Stomach (tissue), 9 donors: ENCODE measurements around the gene CNOT2. TPM values are rescaled to one million over a fixed set of nuclear protein-coding genes. Genes with fewer than 3 reads are reported as not detected.

Source experiments
- DNase-seq, 2 donors: peaks; one replicate each; pipeline versions ENCODE4 v3.0.0 to v3.0.0-alpha.2; 2013 to 2019
- H3K27ac ChIP-seq, 5 donors: fragments of 200-600 bp in 4 of 5; sonication (generic) in 4 of 5; one replicate each; pipeline ENCODE4 v1.5.1; 2013 to 2019; ENCODE audit warnings: mild to moderate bottlenecking in 1 of 5, moderate library complexity in 1 of 5
- H3K27me3 ChIP-seq, 3 donors: fragments of 200-600 bp; sonication (generic); one replicate each; pipeline ENCODE4 v1.5.1; 2017 to 2019; ENCODE audit warnings: mixed run types in 1 of 3
- H3K36me3 ChIP-seq, 4 donors: fragments of 200-600 bp; sonication (generic); 1 replicate in 3 of 4; 2 replicates in 1 of 4; pipeline ENCODE4 v1.5.1; 2016 to 2019
- H3K4me1 ChIP-seq, 4 donors: fragments of 200-600 bp; sonication (generic); one replicate each; pipeline ENCODE4 v1.5.1; 2016 to 2019
- H3K4me3 ChIP-seq, 4 donors: fragments of 200-600 bp; sonication (generic) in 3 of 4; one replicate each; pipeline ENCODE4 v1.5.1; 2016 to 2019; ENCODE audit warnings: mild to moderate bottlenecking in 1 of 4
- H3K9me3 ChIP-seq, 4 donors: fragments of 200-600 bp; sonication (generic); one replicate each; pipeline ENCODE4 v1.5.1; 2016 to 2019
- EP300 ChIP-seq: sonication (generic); formaldehyde crosslinking; IDR thresholded peaks from one replicate; pipeline ENCODE4 v1.6.1; 2017; ENCODE audit warnings: antibody characterized with exemption
- POLR2A ChIP-seq, 4 donors: fragments of 450-650 bp; IDR thresholded peaks; one replicate each; pipeline ENCODE4 v1.6.1; 2016; ENCODE audit warnings: antibody characterized with exemption in 4 of 4, control low read depth in 2 of 4, mild to moderate bottlenecking in 1 of 4, moderate library complexity in 1 of 4
- POLR2AphosphoS5 ChIP-seq, 3 donors: sonication (generic); formaldehyde crosslinking; IDR thresholded peaks; one replicate each; pipeline ENCODE4 v1.6.1; 2016; ENCODE audit warnings: antibody characterized with exemption in 3 of 3
- WGBS, 5 donors: extraction: QIAGEN DNeasy Blood & Tissue Kit in 3 of 5; methylation state at CpG; one replicate each; pipeline versions ENCODE4 v1.1.5 to v1.1.7; 2013 to 2018; 5-methylcytosine and 5-hydroxymethylcytosine counted together
- intact Hi-C: fragments of 100-400 bp; cut with DNase I; formaldehyde crosslinking; loops from one replicate; pipeline ENCODE4 v1.15.1; 2023; ENCODE audit warnings: low total_unique reads
- polyA plus RNA-seq, 3 donors: library from polyadenylated mRNA; stranded (reverse); fragments of 200-250 nt; gene quantifications; one replicate each; pipeline ENCODE4 v1.2.3, GENCODE V29; 2013
- total RNA-seq, 5 donors: library from RNA; depleted of rRNA; stranded (reverse); fragments of >200 nt; gene quantifications; one replicate each; pipeline versions ENCODE4 v1.1.0 to v1.2.3, GENCODE V29; 2014 to 2016
- TF ChIP-seq, protein P1 (sequence below), 7 experiments: fragments of 450-650 bp in 4 of 7; fragments of 200-600 bp in 3 of 7; sonication (generic) in 3 of 7; IDR thresholded peaks; one replicate each; pipeline ENCODE4 v1.5.1; 2016 to 2019; ENCODE audit warnings: antibody characterized with exemption in 7 of 7, control low read depth in 2 of 7, mild to moderate bottlenecking in 1 of 7
- donor health status: healthy with polysubstance abuse.
- donor health status: Bipolar disorder and iron deficiency.
- donor health status: healthy.

The CNOT2 gene
- total and polyA plus RNA-seq, 8 donors: 18.0 to 237 (median 60.0) TPM

DNA sequence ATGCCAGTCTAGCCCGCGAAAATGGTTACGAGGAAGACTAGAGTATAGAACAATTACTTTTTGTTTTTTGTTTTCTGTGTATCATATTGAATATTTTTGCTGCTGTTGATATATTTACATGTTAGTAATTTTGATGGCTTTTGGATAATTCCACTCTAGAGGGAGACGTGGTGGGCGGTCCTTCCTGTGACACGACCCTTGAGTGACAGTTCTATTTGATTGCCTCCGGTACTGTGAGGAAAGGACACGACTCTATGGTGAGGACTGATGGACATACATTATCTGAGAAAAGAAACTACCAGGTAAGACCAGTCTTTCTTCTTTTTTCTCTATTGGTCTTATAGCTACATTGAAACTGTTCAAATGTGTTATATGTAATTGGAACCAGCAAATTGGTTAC is 34.7 kb downstream of the CNOT2 start:
- Histone ChIP-seq H3K36me3 (peaks cover 0 to 19% (median 1%) of the 10 kb centered on the region in 4 donors), H3K4me1 (peaks cover 0 to 14% (median 6%) of the 10 kb centered on the region in 4 donors), H3K27me3 (no peaks in the 10 kb centered on the region), H3K4me3 (no peak overlapping the region), H3K27ac (no peak overlapping the region), H3K9me3 (no peaks in the 10 kb centered on the region)
- no peak for DNase-seq
- WGBS, 5 donors: 91 to 97% (median 93%) methylated on average over 8 of the region's 8 CpGs
- intact Hi-C loops: no loop called here
- TF ChIP-seq, protein P1, sequence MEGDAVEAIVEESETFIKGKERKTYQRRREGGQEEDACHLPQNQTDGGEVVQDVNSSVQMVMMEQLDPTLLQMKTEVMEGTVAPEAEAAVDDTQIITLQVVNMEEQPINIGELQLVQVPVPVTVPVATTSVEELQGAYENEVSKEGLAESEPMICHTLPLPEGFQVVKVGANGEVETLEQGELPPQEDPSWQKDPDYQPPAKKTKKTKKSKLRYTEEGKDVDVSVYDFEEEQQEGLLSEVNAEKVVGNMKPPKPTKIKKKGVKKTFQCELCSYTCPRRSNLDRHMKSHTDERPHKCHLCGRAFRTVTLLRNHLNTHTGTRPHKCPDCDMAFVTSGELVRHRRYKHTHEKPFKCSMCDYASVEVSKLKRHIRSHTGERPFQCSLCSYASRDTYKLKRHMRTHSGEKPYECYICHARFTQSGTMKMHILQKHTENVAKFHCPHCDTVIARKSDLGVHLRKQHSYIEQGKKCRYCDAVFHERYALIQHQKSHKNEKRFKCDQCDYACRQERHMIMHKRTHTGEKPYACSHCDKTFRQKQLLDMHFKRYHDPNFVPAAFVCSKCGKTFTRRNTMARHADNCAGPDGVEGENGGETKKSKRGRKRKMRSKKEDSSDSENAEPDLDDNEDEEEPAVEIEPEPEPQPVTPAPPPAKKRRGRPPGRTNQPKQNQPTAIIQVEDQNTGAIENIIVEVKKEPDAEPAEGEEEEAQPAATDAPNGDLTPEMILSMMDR (IDR thresholded peaks at IDR 0.05): no peak

DNA sequence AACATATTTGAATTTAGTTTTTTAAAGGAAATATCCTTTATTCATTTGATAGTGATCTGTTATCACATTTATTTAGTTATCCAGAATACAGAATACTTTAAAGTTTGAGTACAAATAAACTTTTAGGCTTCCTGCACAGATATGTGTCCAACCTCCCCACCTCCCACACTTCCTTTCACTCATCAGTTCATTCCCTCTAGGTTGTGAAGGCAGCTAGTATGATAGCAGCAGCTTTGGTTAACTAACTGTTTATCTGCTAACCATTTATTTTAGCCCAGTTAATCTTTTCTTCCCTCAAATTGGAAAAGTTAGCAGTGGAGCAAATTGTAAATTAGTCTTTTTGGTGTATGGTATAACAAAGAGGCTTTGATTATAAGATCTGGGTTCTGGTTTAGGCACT is 35.7 kb downstream of the CNOT2 start:
- intact Hi-C loops: no loop called here
- H3K4me3 ChIP-seq: no peak overlapping the region
- no peaks in the 10 kb centered on the region for H3K9me3 ChIP-seq
- DNase-seq: no peak
- H3K27me3 ChIP-seq: no peaks in the 10 kb centered on the region
- peaks cover 0 to 9% (median 3%) of the 10 kb centered on the region in 4 donors for H3K4me1 ChIP-seq
- H3K27ac ChIP-seq: no peak overlapping the region
- TF ChIP-seq POLR2AphosphoS5 (IDR thresholded peaks at IDR 0.05) (no peak), POLR2A (IDR thresholded peaks at IDR 0.05) (no peak), EP300 (no peak)
- TF ChIP-seq, protein P1 (IDR thresholded peaks at IDR 0.05): no peak
- H3K36me3 ChIP-seq: peaks cover 0 to 20% (median 1%) of the 10 kb centered on the region in 4 donors

DNA sequence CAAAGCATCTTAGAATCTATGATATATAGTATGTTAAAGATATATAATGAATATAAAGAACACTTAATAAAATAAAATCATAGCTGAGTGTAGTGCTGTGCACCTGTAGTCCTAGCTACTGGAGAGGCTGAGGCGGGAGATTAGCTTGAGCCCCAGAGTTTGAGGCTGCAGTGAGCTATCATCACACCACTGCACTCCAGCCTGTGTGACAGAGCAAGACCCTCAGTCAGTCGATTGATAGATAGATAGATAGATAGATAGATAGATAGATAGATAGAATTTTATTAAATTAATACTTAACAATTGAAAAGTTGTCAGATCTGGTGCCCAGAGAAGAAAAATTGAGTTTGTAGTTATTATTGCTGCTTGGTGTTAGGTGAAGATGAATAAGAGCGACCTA is 40.0 kb downstream of the CNOT2 start:
- intact Hi-C loops: no loop called here

DNA sequence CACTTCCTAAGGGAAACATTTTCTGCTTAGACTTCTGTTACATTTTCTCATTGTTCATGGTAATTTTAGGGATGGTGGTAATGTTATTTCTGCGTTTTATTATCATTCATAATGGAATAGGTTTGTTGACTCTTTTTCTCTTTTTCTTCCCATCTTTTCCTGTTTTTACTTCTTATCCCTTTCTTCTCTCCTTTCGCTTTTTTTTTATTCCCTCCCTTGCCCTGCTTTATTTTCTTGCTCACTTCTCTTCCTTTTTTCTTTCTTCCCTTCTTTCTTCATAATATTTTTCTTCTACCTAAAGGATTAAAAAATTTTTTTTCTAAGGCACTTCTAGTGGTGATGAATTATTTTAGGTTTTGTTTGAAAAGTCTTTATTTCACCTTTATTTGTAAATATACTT is 45.6 kb downstream of the CNOT2 start:
- TF ChIP-seq POLR2AphosphoS5 (IDR thresholded peaks at IDR 0.05): no peak
- TF ChIP-seq EP300: no peak
- no peak for TF ChIP-seq POLR2A (IDR thresholded peaks at IDR 0.05)
- TF ChIP-seq, protein P1 (IDR thresholded peaks at IDR 0.05): no peak
- no peaks in the 10 kb centered on the region for H3K9me3 ChIP-seq
- H3K36me3 ChIP-seq: peaks cover 0 to 32% (median 13%) of the 10 kb centered on the region in 4 donors
- H3K27me3 ChIP-seq: no peaks in the 10 kb centered on the region
- 96 to 100% (median 97%) methylated on average over 2 of the region's 2 CpGs for WGBS, 5 donors
- intact Hi-C loops: no loop called here
- no peak overlapping the region for H3K27ac ChIP-seq
- H3K4me1 ChIP-seq: peaks cover 0 to 15% (median 7%) of the 10 kb centered on the region in 4 donors
- no peak for DNase-seq
- no peak overlapping the region for H3K4me3 ChIP-seq

More for the DNA sequence above, 40.0 kb downstream of the CNOT2 start:
- TF ChIP-seq EP300 (no peak), POLR2A (IDR thresholded peaks at IDR 0.05) (no peak), POLR2AphosphoS5 (IDR thresholded peaks at IDR 0.05) (no peak)
- TF ChIP-seq, protein P1 (IDR thresholded peaks at IDR 0.05): no peak
- no peak overlapping the region for H3K27ac ChIP-seq
- H3K9me3 ChIP-seq: no peaks in the 10 kb centered on the region
- DNase-seq: no peak
- 86 to 97% (median 92%) methylated on average over 3 of the region's 3 CpGs for WGBS, 5 donors
- no peaks in the 10 kb centered on the region for H3K27me3 ChIP-seq
- no peak overlapping the region for H3K4me3 ChIP-seq
- peaks cover 0 to 3% (median 2%) of the 10 kb centered on the region in 4 donors for H3K4me1 ChIP-seq
- peaks cover 0 to 38% (median 13%) of the 10 kb centered on the region in 4 donors for H3K36me3 ChIP-seq
